GM12878 (cell line): ENCODE results near the gene ZNF407. TPM values are rescaled to one million over a fixed set of nuclear protein-coding genes. Genes with fewer than 3 reads are reported as not detected.

Source experiments
- CBX3 ChIP-seq: fragments of 200-600 bp; sonication (generic); IDR thresholded peaks from 2 replicates; pipeline ENCODE4 v1.6.1; 2016; ENCODE audit warnings: low read depth, borderline replicate concordance
- E2F8 ChIP-seq: fragments of 450-650 bp; IDR thresholded peaks from 2 replicates; pipeline ENCODE4 v1.6.1; 2018; ENCODE audit warnings: mild to moderate bottlenecking, low read depth, moderate library complexity; ENCODE audit not compliant: partially characterized antibody
- EED ChIP-seq: sonication (generic); IDR thresholded peaks from 2 replicates; pipeline ENCODE4 v1.6.1; 2016; ENCODE audit warnings: antibody characterized with exemption, low read depth
- FOS ChIP-seq: IDR thresholded peaks from 3 replicates; pipeline ENCODE4 v1.6.1; 2011; ENCODE audit warnings: borderline replicate concordance; ENCODE audit not compliant: insufficient read length; ENCODE audit errors: extremely low read depth
- HDAC6 ChIP-seq: fragments of 200-600 bp; sonication (generic); IDR thresholded peaks from one replicate; pipeline ENCODE4 v1.8.0; 2017; ENCODE audit warnings: antibody characterized with exemption; ENCODE audit not compliant: unreplicated experiment
- HDGF ChIP-seq: fragments of 450-650 bp; IDR thresholded peaks from 2 replicates; pipeline ENCODE4 v1.6.1; 2016; ENCODE audit warnings: antibody characterized with exemption
- NR2C1 ChIP-seq: fragments of 450-650 bp; IDR thresholded peaks from 2 replicates; pipeline ENCODE4 v1.6.1; 2017; ENCODE audit warnings: antibody characterized with exemption, mild to moderate bottlenecking, moderate library complexity
- NR2F1 ChIP-seq: fragments of 450-650 bp; conservative IDR thresholded peaks from 2 replicates; pipeline ENCODE4 v1.6.1; 2017; ENCODE audit warnings: mild to moderate bottlenecking
- RAD51 ChIP-seq: fragments of 450-650 bp; IDR thresholded peaks from 2 replicates; pipeline ENCODE4 v1.6.1; 2016; ENCODE audit warnings: moderate library complexity, mild to moderate bottlenecking, inconsistent platforms
- SREBF1 ChIP-seq: IDR thresholded peaks from 2 replicates; pipeline ENCODE4 v1.6.1; 2012; ENCODE audit warnings: mild to moderate bottlenecking, low read length
- ZNF24 ChIP-seq: fragments of 450-650 bp; IDR thresholded peaks from 2 replicates; pipeline ENCODE4 v1.6.1; 2017; ENCODE audit warnings: antibody characterized with exemption, mild to moderate bottlenecking
- polyA plus RNA-seq, 11 experiments: library from polyadenylated mRNA; depleted of rRNA in 4 of 11; unstranded in 6 of 11; stranded (reverse) in 5 of 11; fragments of >200 nt; fragmentation: Nextera tagmentation in 4 of 11; fragmentation: Illumina TruSeq in 1 of 11; extraction: Ambion mirVana in 4 of 11; extraction: Trizol in 1 of 11; gene quantifications; 1 replicate in 1 of 11; 2 replicates in 10 of 11; pipeline versions ENCODE4 v1.2.1 to v1.2.3, GENCODE V29; 2011 to 2016; ENCODE audit warnings: inconsistent platforms in 2 of 11, missing spikeins in 2 of 11, low read depth in 1 of 11
- total RNA-seq, 4 experiments: library from RNA; depleted of rRNA in 3 of 4; stranded (reverse); fragments of >200 nt in 3 of 4; fragmentation: Illumina TruSeq in 1 of 4; extraction: Trizol in 1 of 4; gene quantifications; 2 replicates each; pipeline versions ENCODE4 v1.2.1 to v1.2.3, GENCODE V29; 2013 to 2021
- TF ChIP-seq, protein P1 (sequence below): fragments of 450-650 bp; IDR thresholded peaks from 2 replicates; pipeline ENCODE4 v1.6.1; 2017; ENCODE audit warnings: borderline replicate concordance

ZNF407 gene
- total and polyA plus RNA-seq, 10 of the 15 experiments (the other 5 are each of a cell fraction or from before 2014, with no cell fraction given), result 0.69 to 11.6 (median 5.3) TPM

DNA sequence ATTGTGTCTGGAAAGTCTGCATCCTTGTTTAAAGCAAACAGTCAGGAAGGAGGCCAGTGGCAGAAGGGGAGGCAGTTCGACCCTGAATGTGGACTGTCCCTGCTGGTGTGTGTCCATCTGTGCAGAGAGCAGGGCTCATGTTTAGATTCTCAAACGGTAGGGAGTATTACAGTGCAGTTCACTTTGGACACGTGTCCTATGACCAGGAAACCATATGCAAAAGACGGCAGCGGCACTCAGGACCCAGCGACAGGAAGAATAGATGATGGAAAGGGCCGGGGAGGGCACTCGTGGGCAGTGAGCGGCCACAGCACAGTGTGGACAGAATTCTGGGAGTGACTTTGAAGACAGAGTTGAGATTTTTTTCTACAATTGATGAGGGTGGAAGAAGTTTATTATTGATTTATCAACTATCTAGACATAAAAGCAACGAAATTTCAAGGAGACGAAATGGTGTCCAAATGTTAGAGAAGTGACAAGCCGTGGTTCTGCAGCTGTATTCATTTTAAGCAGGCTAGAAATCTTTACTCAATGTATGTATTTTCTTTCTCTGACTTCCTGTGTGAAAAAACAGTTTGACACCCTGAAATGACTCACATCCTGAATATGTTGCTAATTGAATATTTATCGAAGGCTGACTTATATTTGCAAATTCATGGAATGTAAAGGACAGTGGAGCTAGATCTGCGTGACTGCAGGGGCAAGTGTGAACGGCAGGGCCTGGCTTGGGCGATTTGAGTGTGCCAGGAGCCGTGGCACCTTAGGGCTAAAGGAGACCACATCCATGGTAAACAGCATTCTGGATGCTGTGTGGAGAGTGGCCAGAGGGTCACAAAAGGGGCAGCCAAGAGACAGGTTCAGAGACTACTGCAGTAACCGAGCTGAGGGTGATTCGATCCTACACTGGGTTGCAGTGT, 397.1 kb downstream of the ZNF407 start (continued):
- TF ChIP-seq SREBF1 (no peak), HDGF (0 out of 2 replicates have a peak, but pooled peaks have one; percentile 26), NR2F1 (peak; percentile 74), FOS (no peak), HDAC6 (no peak), RAD51 (peak; percentile 88), NR2C1 (no peak), CBX3 (no peak), ZNF24 (no peak), E2F8 (no peak), EED (peak; percentile 48; the same call in 1 of the 2 replicates)
- TF ChIP-seq, protein P1, sequence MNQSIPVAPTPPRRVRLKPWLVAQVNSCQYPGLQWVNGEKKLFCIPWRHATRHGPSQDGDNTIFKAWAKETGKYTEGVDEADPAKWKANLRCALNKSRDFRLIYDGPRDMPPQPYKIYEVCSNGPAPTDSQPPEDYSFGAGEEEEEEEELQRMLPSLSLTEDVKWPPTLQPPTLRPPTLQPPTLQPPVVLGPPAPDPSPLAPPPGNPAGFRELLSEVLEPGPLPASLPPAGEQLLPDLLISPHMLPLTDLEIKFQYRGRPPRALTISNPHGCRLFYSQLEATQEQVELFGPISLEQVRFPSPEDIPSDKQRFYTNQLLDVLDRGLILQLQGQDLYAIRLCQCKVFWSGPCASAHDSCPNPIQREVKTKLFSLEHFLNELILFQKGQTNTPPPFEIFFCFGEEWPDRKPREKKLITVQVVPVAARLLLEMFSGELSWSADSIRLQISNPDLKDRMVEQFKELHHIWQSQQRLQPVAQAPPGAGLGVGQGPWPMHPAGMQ, result no peak
